ENCODE results near the gene CELA2A.

- TF ChIP-seq CTCF (conservative IDR thresholded peaks at IDR 0.05; ENCODE audit: low read depth, low read length) (no peak), EZH2 (IDR thresholded peaks at IDR 0.05; ENCODE audit: borderline replicate concordance, low read depth, low read length, poor library complexity, severe bottlenecking) (no peak)
Measured at GRCh38 chr1:15510611-15511405, 54.3 kb downstream of the CELA2A start.

Data from A673 (cell line).